Neuron (in vitro differentiated cells): Measurements from ENCODE around the gene RAB9A.

ENCODE experiments used
- H2AFZ ChIP-seq: one replicate; pipeline ENCODE4 v1.6.1; 2013; ENCODE audit warnings: low read depth, mild to moderate bottlenecking, inconsistent platforms, low read length, moderate library complexity
- H3K27me3 ChIP-seq: one replicate; pipeline ENCODE4 v1.6.1; 2013; ENCODE audit warnings: low read length; ENCODE audit not compliant: insufficient read depth
- H3K36me3 ChIP-seq: one replicate; pipeline ENCODE4 v1.6.1; 2013; ENCODE audit warnings: low read length; ENCODE audit not compliant: insufficient read depth
- H3K4me1 ChIP-seq: one replicate; pipeline ENCODE4 v1.6.1; 2013; ENCODE audit warnings: low read length; ENCODE audit not compliant: insufficient read depth
- H3K4me3 ChIP-seq: 2 replicates; pipeline ENCODE4 v1.5.1; 2013; ENCODE audit warnings: mild to moderate bottlenecking, low read length, moderate library complexity
- H3K9me3 ChIP-seq: one replicate; pipeline ENCODE4 v1.6.1; 2013; ENCODE audit warnings: low read length

Gene RAB9A

GRCh38 chrX:13697455-13697854, 8.5 kb downstream of the RAB9A start:
- peaks cover 10% of the 10 kb centered on the region for H3K4me1 ChIP-seq
- no peaks in the 10 kb centered on the region for H3K36me3 ChIP-seq
- no peak overlapping the region for H2AFZ ChIP-seq
- no peak overlapping the region for H3K4me3 ChIP-seq
- no peaks in the 10 kb centered on the region for H3K27me3 ChIP-seq
- no peaks in the 10 kb centered on the region for H3K9me3 ChIP-seq

- Histone ChIP-seq H3K36me3 (no peaks in the 10 kb centered on the region), H3K9me3 (no peaks in the 10 kb centered on the region), H3K27me3 (no peaks in the 10 kb centered on the region), H3K4me3 (no peak overlapping the region), H2AFZ (no peak overlapping the region), H3K4me1 (peaks cover 10% of the 10 kb centered on the region)
These were observed 9.0 kb downstream of the RAB9A start for GRCh38 chrX:13697976-13698375.

GRCh38 chrX:13698432-13698831, 9.5 kb downstream of the RAB9A start:
- Histone ChIP-seq H2AFZ (no peak overlapping the region), H3K36me3 (no peaks in the 10 kb centered on the region), H3K4me3 (no peak overlapping the region), H3K27me3 (no peaks in the 10 kb centered on the region), H3K4me1 (peaks cover 7% of the 10 kb centered on the region), H3K9me3 (no peaks in the 10 kb centered on the region)

GRCh38 chrX:13699183-13699826, 10.4 kb downstream of the RAB9A start:
- no peak overlapping the region for H2AFZ ChIP-seq
- H3K4me3 ChIP-seq: no peak overlapping the region
- no peaks in the 10 kb centered on the region for H3K36me3 ChIP-seq
- no peaks in the 10 kb centered on the region for H3K9me3 ChIP-seq
- H3K27me3 ChIP-seq: no peaks in the 10 kb centered on the region
- H3K4me1 ChIP-seq: peaks cover 5% of the 10 kb centered on the region

GRCh38 chrX:13700380-13700779, 11.5 kb downstream of the RAB9A start:
- Histone ChIP-seq H3K4me1 (no peaks in the 10 kb centered on the region), H3K4me3 (no peak overlapping the region)

GRCh38 chrX:13702111-13702789, 13.3 kb downstream of the RAB9A start:
- H3K9me3 ChIP-seq: no peaks in the 10 kb centered on the region
- H3K27me3 ChIP-seq: no peaks in the 10 kb centered on the region
- no peak overlapping the region for H3K4me3 ChIP-seq
- H3K4me1 ChIP-seq: no peaks in the 10 kb centered on the region
- H2AFZ ChIP-seq: no peak overlapping the region
- no peaks in the 10 kb centered on the region for H3K36me3 ChIP-seq

More at GRCh38 chrX:13700380-13700779, 11.5 kb downstream of the RAB9A start:
- H3K36me3 ChIP-seq: no peaks in the 10 kb centered on the region
- no peaks in the 10 kb centered on the region for H3K9me3 ChIP-seq
- H3K27me3 ChIP-seq: no peaks in the 10 kb centered on the region
- no peak overlapping the region for H2AFZ ChIP-seq

- no peak overlapping the region for H3K4me3 ChIP-seq
- no peak overlapping the region for H2AFZ ChIP-seq
- no peaks in the 10 kb centered on the region for H3K9me3 ChIP-seq
- H3K36me3 ChIP-seq: peaks cover 3% of the 10 kb centered on the region
- H3K27me3 ChIP-seq: no peaks in the 10 kb centered on the region
- H3K4me1 ChIP-seq: no peaks in the 10 kb centered on the region
These were observed 14.2 kb downstream of the RAB9A start for GRCh38 chrX:13703135-13703534.

- H3K4me1 ChIP-seq: peaks cover 1% of the 10 kb centered on the region
- H2AFZ ChIP-seq: no peak overlapping the region
- H3K9me3 ChIP-seq: no peaks in the 10 kb centered on the region
- H3K4me3 ChIP-seq: no peak overlapping the region
- peaks cover 8% of the 10 kb centered on the region for H3K36me3 ChIP-seq
- H3K27me3 ChIP-seq: no peaks in the 10 kb centered on the region
These were observed 14.7 kb downstream of the RAB9A start for GRCh38 chrX:13703589-13703988.

- Histone ChIP-seq H3K4me1 (peaks cover 1% of the 10 kb centered on the region), H3K27me3 (no peaks in the 10 kb centered on the region), H3K36me3 (peaks cover 21% of the 10 kb centered on the region), H3K4me3 (no peak overlapping the region), H3K9me3 (no peaks in the 10 kb centered on the region), H2AFZ (no peak overlapping the region)
These were observed 22.2 kb downstream of the RAB9A start for GRCh38 chrX:13711141-13711540.

- Histone ChIP-seq H3K27me3 (no peaks in the 10 kb centered on the region), H3K36me3 (peaks cover 12% of the 10 kb centered on the region), H2AFZ (no peak overlapping the region), H3K4me3 (no peak overlapping the region), H3K4me1 (peaks cover 19% of the 10 kb centered on the region), H3K9me3 (no peaks in the 10 kb centered on the region)
These were observed 27.5 kb downstream of the RAB9A start for GRCh38 chrX:13716455-13716854.

- Histone ChIP-seq H2AFZ (no peak overlapping the region), H3K27me3 (no peaks in the 10 kb centered on the region), H3K4me3 (no peak overlapping the region), H3K4me1 (peaks cover 19% of the 10 kb centered on the region), H3K36me3 (peaks cover 9% of the 10 kb centered on the region), H3K9me3 (no peaks in the 10 kb centered on the region)
These were observed 28.0 kb downstream of the RAB9A start for GRCh38 chrX:13716905-13717304.

- no peaks in the 10 kb centered on the region for H3K27me3 ChIP-seq
- no peak overlapping the region for H3K4me3 ChIP-seq
- no peak overlapping the region for H2AFZ ChIP-seq
- peaks cover 9% of the 10 kb centered on the region for H3K36me3 ChIP-seq
- H3K4me1 ChIP-seq: peaks cover 19% of the 10 kb centered on the region
- H3K9me3 ChIP-seq: no peaks in the 10 kb centered on the region
These were observed 29.0 kb downstream of the RAB9A start for GRCh38 chrX:13717700-13718472.

GRCh38 chrX:13719192-13719856, 30.4 kb downstream of the RAB9A start:
- peaks cover 9% of the 10 kb centered on the region for H3K36me3 ChIP-seq

More at GRCh38 chrX:13719192-13719856, 30.4 kb downstream of the RAB9A start:
- peaks cover 19% of the 10 kb centered on the region for H3K4me1 ChIP-seq
- H2AFZ ChIP-seq: no peak overlapping the region
- no peaks in the 10 kb centered on the region for H3K27me3 ChIP-seq
- no peaks in the 10 kb centered on the region for H3K9me3 ChIP-seq
- H3K4me3 ChIP-seq: no peak overlapping the region
